GM19452 (cell line): Measurements from ENCODE around the gene NAGPA.

Experiments
- ATAC-seq: cut with Tn5 transposase; IDR thresholded peaks from one replicate; pipeline ENCODE4 v1.9.1; 2021; ENCODE audit not compliant: unreplicated experiment

The NAGPA gene

GRCh38 chr16:5031601-5032000, 2.1 kb downstream of the NAGPA start:
- ATAC-seq = no peak

GRCh38 chr16:5030251-5030870, 3.4 kb downstream of the NAGPA start:
- ATAC-seq = no peak

- ATAC-seq = no peak
Observed at GRCh38 chr16:5028950-5029475, 4.7 kb downstream of the NAGPA start.

GRCh38 chr16:5027575-5028235, 6.0 kb downstream of the NAGPA start:
- no peak for ATAC-seq

- no peak for ATAC-seq
Observed at GRCh38 chr16:5027086-5027485, 6.6 kb downstream of the NAGPA start.

- no peak for ATAC-seq
Observed at GRCh38 chr16:5026664-5027063, 7.1 kb downstream of the NAGPA start.

GRCh38 chr16:5025171-5025632, 8.5 kb downstream of the NAGPA start:
- no peak for ATAC-seq

GRCh38 chr16:5024632-5025031, 9.1 kb downstream of the NAGPA start:
- ATAC-seq = no peak

GRCh38 chr16:5022521-5022920, 11.2 kb downstream of the NAGPA start:
- ATAC-seq = no peak

GRCh38 chr16:5020551-5020950, 13.2 kb downstream of the NAGPA start:
- ATAC-seq = no peak

GRCh38 chr16:5019775-5020174, 14.0 kb downstream of the NAGPA start:
- no peak for ATAC-seq

GRCh38 chr16:5018793-5019192, 14.9 kb downstream of the NAGPA start:
- no peak for ATAC-seq

- ATAC-seq = no peak
Observed at GRCh38 chr16:5017678-5017969, 16.1 kb downstream of the NAGPA start.

GRCh38 chr16:5016967-5017677, 16.6 kb downstream of the NAGPA start:
- ATAC-seq = no peak

- ATAC-seq = no peak
Observed at GRCh38 chr16:5015887-5016286, 17.8 kb downstream of the NAGPA start.

- no peak for ATAC-seq
Observed at GRCh38 chr16:5015351-5015750, 18.4 kb downstream of the NAGPA start.

GRCh38 chr16:5012887-5013286, 20.8 kb downstream of the NAGPA start:
- no peak for ATAC-seq

GRCh38 chr16:5011637-5012036, 22.1 kb downstream of the NAGPA start:
- ATAC-seq = no peak

GRCh38 chr16:5010576-5011329, 23.0 kb downstream of the NAGPA start:
- no peak for ATAC-seq

- no peak for ATAC-seq
Observed at GRCh38 chr16:5008311-5008731, 25.4 kb downstream of the NAGPA start.

GRCh38 chr16:5007256-5007655, 26.5 kb downstream of the NAGPA start:
- no peak for ATAC-seq
